OCI-LY3 (cell line): ENCODE results near the gene ZDHHC14.
"Not testable (repeated sequence)": the region's sequence is repeated elsewhere in the genome, so short reads cannot be mapped to it uniquely, and the experiment has no call there.

ENCODE experiments used
- H2AFZ ChIP-seq: fragments of 200-600, 300-600 bp; shearing (Covaris generic); 2 replicates; pipeline ENCODE4 v1.6.0; 2014; ENCODE audit warnings: antibody characterized with exemption, low read depth, low read length
- H3K27ac ChIP-seq: fragments of 200-600, 300-600 bp; sonication (generic); 2 replicates; pipeline ENCODE4 v1.5.1; 2014; ENCODE audit warnings: mild to moderate bottlenecking, low read length, moderate library complexity, mixed read lengths
- H3K27me3 ChIP-seq: fragments of 200-600, 300-600 bp; sonication (generic); 2 replicates; pipeline ENCODE4 v1.6.1; 2014; ENCODE audit warnings: low read depth, low read length, mixed read lengths
- H3K36me3 ChIP-seq: fragments of 200-600, 300-600 bp; sonication (generic); replicated peaks from 2 replicates; pipeline ENCODE3; 2014; ENCODE audit warnings: low read depth, low read length, mixed read lengths
- H3K4me1 ChIP-seq: fragments of 300-600, 200-600 bp; sonication (generic); 2 replicates; pipeline ENCODE4 v1.6.1; 2014; ENCODE audit warnings: low read length, mixed read lengths
- H3K4me2 ChIP-seq: fragments of 200-600, 300-600 bp; sonication (generic); 2 replicates; pipeline ENCODE4 v1.6.1; 2014; ENCODE audit warnings: low read length, mixed read lengths
- H3K4me3 ChIP-seq: fragments of 300-600, 200-600 bp; sonication (generic); 2 replicates; pipeline ENCODE4 v1.5.1; 2014; ENCODE audit warnings: antibody characterized with exemption, mild to moderate bottlenecking, low read length, moderate library complexity
- H3K79me2 ChIP-seq: fragments of 300-600, 200-600 bp; shearing (Covaris generic); 2 replicates; pipeline ENCODE4 v1.6.1; 2014; ENCODE audit warnings: mild to moderate bottlenecking, low read length, mixed read lengths
- H3K9ac ChIP-seq: fragments of 300-600, 200-600 bp; shearing (Covaris generic); 2 replicates; pipeline ENCODE4 v1.6.0; 2014; ENCODE audit warnings: mild to moderate bottlenecking, low read length, moderate library complexity
- H3K9me3 ChIP-seq: fragments of 200-600, 300-600 bp; shearing (Covaris generic); 2 replicates; pipeline ENCODE4 v1.6.1; 2014; ENCODE audit warnings: low read length, mixed read lengths; ENCODE audit not compliant: insufficient read depth
- H4K20me1 ChIP-seq: fragments of 200-600, 300-600 bp; sonication (generic); 2 replicates; pipeline ENCODE4 v1.6.1; 2016; ENCODE audit warnings: low read length, mixed read lengths; ENCODE audit not compliant: insufficient read depth
- CTCF ChIP-seq: fragments of 200-600, 300-600 bp; sonication (generic); IDR thresholded peaks from 2 replicates; pipeline ENCODE4 v1.5.1; 2014; ENCODE audit warnings: antibody characterized with exemption, low read length, low read depth
- EZH2phosphoT487 ChIP-seq: fragments of 200-600 bp; shearing (Covaris generic); IDR thresholded peaks from 2 replicates; pipeline ENCODE4 v1.6.1; 2018; ENCODE audit warnings: antibody characterized with exemption, mixed run types, low read depth

ZDHHC14 gene

GRCh38 chr6:157390273-157391060 is 9.5 kb downstream of the ZDHHC14 start:
- Histone ChIP-seq H2AFZ (no peak overlapping the region), H3K9ac (no peak overlapping the region)

GRCh38 chr6:157392927-157393668 is 12.1 kb downstream of the ZDHHC14 start:
- Histone ChIP-seq H3K9me3 (no peaks in the 10 kb centered on the region), H3K36me3 (peaks cover 7% of the 10 kb centered on the region), H3K79me2 (0 out of 2 replicates have a peak, but pooled peaks cover 6% of the 10 kb centered on the region), H3K4me1 (peaks cover 8% of the 10 kb centered on the region), H3K4me3 (no peak overlapping the region), H3K4me2 (no peak overlapping the region), H3K9ac (no peak overlapping the region), H3K27me3 (no peaks in the 10 kb centered on the region), H4K20me1 (no peaks in the 10 kb centered on the region), H3K27ac (no peak overlapping the region), H2AFZ (no peak overlapping the region)
- TF ChIP-seq CTCF (no peak), EZH2phosphoT487 (no peak)

More at GRCh38 chr6:157390273-157391060, 9.5 kb downstream of the ZDHHC14 start:
- Histone ChIP-seq H3K27me3 (no peaks in the 10 kb centered on the region), H3K4me3 (no peak overlapping the region), H4K20me1 (no peaks in the 10 kb centered on the region), H3K27ac (no peak overlapping the region), H3K36me3 (peaks cover 7% of the 10 kb centered on the region), H3K79me2 (0 out of 2 replicates have a peak, but pooled peaks cover 6% of the 10 kb centered on the region), H3K9me3 (no peaks in the 10 kb centered on the region), H3K4me2 (no peak overlapping the region), H3K4me1 (peaks cover 12% of the 10 kb centered on the region)
- no peak for TF ChIP-seq EZH2phosphoT487
- TF ChIP-seq CTCF: no peak

- TF ChIP-seq EZH2phosphoT487 (no peak), CTCF (no peak)
- H3K4me2 ChIP-seq: no peak overlapping the region
- H3K4me1 ChIP-seq: peaks cover under 1% of the 10 kb centered on the region; the same call in 1 of the 2 replicates
These were observed 12.8 kb downstream of the ZDHHC14 start for GRCh38 chr6:157393669-157394327.

GRCh38 chr6:157395199-157395598 is 14.2 kb downstream of the ZDHHC14 start:
- H3K4me3 ChIP-seq, H3K9me3 ChIP-seq, H3K27me3 ChIP-seq, H3K9ac ChIP-seq, H3K79me2 ChIP-seq, H3K4me1 ChIP-seq, H3K27ac ChIP-seq, H4K20me1 ChIP-seq, H2AFZ ChIP-seq, H3K36me3 ChIP-seq, H3K4me2 ChIP-seq: not testable (repeated sequence)

More at GRCh38 chr6:157393669-157394327, 12.8 kb downstream of the ZDHHC14 start:
- Histone ChIP-seq H3K79me2 (0 out of 2 replicates have a peak, but pooled peaks cover 6% of the 10 kb centered on the region), H3K9ac (no peak overlapping the region), H4K20me1 (no peaks in the 10 kb centered on the region), H3K36me3 (peaks cover 7% of the 10 kb centered on the region), H2AFZ (no peak overlapping the region), H3K4me3 (no peak overlapping the region), H3K27me3 (no peaks in the 10 kb centered on the region), H3K9me3 (no peaks in the 10 kb centered on the region), H3K27ac (no peak overlapping the region)
